Activated CD8-positive, alpha-beta T cell treated with anti-CD3 and anti-CD28 coated beads for 36 hours (primary cell): ENCODE results near the gene MCM3AP. TPM values are rescaled to one million over a fixed set of nuclear protein-coding genes. Genes with fewer than 3 reads are reported as not detected.

ENCODE experiments used
- ATAC-seq: fragments of 200-7000 bp; cut with Tn5 transposase; one replicate; pipeline ENCODE4 v1.10.0; 2021; ENCODE audit warnings: mild to moderate bottlenecking, moderate library complexity
- CTCF ChIA-PET: fragments of 350-600 bp; sonication (Branson Sonifier 250); formaldehyde crosslinking; loops from one replicate; lab custom pipeline; 2021; ENCODE audit warnings: antibody characterized with exemption; lab: Charles Lee
- POLR2A ChIA-PET: fragments of 350-600 bp; sonication (Branson Sonifier 250); formaldehyde crosslinking; loops from one replicate; lab custom pipeline; 2021; ENCODE audit warnings: antibody characterized with exemption; lab: Charles Lee
- DNase-seq: peaks from one replicate; pipeline ENCODE4 v3.0.0-alpha.2; 2020
- H3K27ac Mint-ChIP-seq: one replicate; pipeline ENCODE4 v1.8.0; 2021; ENCODE audit warnings: mild to moderate bottlenecking, mixed read lengths
- H3K27me3 Mint-ChIP-seq: one replicate; pipeline ENCODE4 v1.8.0; 2021; ENCODE audit warnings: mixed read lengths
- H3K36me3 Mint-ChIP-seq: one replicate; pipeline ENCODE4 v1.8.0; 2021; ENCODE audit warnings: low read depth, mixed read lengths
- H3K4me1 Mint-ChIP-seq: one replicate; pipeline ENCODE4 v1.8.0; 2021; ENCODE audit warnings: low read depth, mixed read lengths
- H3K4me3 Mint-ChIP-seq: one replicate; pipeline ENCODE4 v1.8.0; 2021; ENCODE audit warnings: mild to moderate bottlenecking, moderate library complexity, mixed read lengths
- H3K9me3 Mint-ChIP-seq: one replicate; pipeline ENCODE4 v1.8.0; 2021; ENCODE audit warnings: mixed read lengths
- intact Hi-C: fragments of 100-400 bp; cut with micrococcal nuclease; formaldehyde crosslinking; loops from one replicate; pipeline ENCODE4 v1.10.0; 2022
- total RNA-seq, 2 experiments: library from RNA; stranded (reverse); gene quantifications; one replicate each; pipeline ENCODE4 v1.2.3, GENCODE V29; 2021
- TF ChIP-seq, protein P1 (sequence below): fragments of 200-600 bp; IDR thresholded peaks from one replicate; pipeline ENCODE4 v1.8.0; 2022; ENCODE audit warnings: antibody characterized with exemption, mild to moderate bottlenecking

The MCM3AP gene
- total RNA-seq, 2 experiments from 2014 or later = 108 to 112 TPM

DNA sequence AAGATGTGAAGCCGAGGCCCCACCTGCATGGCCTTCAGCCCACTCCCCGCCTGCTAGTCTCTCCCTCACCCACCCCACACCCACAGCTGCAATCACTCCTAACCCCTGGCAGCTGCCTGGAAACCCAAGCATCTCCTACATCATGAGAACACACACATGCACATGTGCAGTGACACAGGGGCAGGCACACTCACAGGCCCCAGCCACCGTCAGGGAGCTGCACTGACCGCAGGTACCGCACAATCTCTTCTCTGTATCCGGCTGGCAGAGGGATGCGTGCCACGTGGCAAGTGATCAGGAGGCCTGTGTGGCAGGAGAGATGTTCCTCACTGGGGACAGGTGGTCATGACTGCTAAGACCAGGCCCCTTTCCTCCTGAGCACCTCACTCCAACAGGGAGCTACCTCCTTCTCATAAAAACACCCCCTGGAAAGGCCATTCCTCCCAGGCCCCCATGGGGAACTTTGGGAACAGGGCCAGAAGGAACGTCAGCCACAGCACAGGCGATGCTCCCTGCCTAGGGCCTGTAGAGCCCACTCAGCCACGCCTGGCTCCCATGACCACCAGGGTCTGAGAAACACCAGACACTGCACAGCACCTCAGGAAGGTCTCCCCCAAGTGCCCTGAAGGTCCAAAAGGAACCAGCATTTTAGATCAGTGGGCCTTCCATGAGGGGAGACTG, 62.8 kb downstream of the MCM3AP start:
- no peak overlapping the region for H3K27ac Mint-ChIP-seq
- intact Hi-C loops = no loop called here
- no peak for ATAC-seq
- H3K4me3 Mint-ChIP-seq = no peak overlapping the region
- H3K4me1 Mint-ChIP-seq = peaks cover 18% of the 10 kb centered on the region
- TF ChIP-seq, protein P1, sequence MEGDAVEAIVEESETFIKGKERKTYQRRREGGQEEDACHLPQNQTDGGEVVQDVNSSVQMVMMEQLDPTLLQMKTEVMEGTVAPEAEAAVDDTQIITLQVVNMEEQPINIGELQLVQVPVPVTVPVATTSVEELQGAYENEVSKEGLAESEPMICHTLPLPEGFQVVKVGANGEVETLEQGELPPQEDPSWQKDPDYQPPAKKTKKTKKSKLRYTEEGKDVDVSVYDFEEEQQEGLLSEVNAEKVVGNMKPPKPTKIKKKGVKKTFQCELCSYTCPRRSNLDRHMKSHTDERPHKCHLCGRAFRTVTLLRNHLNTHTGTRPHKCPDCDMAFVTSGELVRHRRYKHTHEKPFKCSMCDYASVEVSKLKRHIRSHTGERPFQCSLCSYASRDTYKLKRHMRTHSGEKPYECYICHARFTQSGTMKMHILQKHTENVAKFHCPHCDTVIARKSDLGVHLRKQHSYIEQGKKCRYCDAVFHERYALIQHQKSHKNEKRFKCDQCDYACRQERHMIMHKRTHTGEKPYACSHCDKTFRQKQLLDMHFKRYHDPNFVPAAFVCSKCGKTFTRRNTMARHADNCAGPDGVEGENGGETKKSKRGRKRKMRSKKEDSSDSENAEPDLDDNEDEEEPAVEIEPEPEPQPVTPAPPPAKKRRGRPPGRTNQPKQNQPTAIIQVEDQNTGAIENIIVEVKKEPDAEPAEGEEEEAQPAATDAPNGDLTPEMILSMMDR = no peak
- POLR2A ChIA-PET = no interaction called here
- DNase-seq = no peak
- no peaks in the 10 kb centered on the region for H3K9me3 Mint-ChIP-seq
- no peaks in the 10 kb centered on the region for H3K36me3 Mint-ChIP-seq
- CTCF ChIA-PET = no interaction called here
- no peaks in the 10 kb centered on the region for H3K27me3 Mint-ChIP-seq

DNA sequence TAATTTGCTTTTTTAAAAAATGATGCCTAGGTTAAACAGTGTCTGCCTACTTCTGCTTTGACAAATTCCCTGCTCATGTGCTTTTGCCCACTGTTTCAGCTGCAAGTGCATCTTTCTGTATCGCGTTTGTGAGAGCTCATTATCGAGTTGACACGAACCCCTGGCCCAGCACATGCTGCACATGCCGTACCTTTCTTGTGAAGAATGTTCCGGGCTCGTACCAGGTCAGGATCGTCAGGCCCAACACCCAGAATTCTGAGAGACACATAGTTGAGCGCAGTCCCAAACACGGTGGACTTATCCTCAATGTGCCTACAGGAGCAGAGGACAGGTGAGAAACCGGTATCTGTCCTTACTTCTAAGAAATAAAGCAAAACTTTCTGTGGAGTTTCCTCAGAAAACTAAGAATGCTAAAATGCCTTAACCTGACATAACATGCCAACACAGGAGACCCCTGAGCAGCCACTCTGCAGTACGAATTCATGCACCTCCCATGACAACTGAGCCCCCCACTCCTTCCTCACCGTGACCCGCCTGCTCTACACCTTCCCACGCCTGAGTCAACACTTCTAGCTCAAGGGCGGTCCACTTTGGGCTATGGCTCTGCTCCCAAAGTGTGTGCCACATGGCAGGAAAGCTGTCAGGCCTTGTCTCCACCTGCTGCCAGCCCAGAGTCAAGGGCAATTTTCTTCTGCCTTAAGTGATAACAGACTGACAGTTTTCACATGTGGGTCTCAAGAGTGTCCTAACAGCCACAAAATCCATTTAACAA, 63.6 kb downstream of the MCM3AP start:
- ATAC-seq (no peak), DNase-seq (no peak)
- intact Hi-C loops = no loop called here
- no peaks in the 10 kb centered on the region for H3K36me3 Mint-ChIP-seq
- TF ChIP-seq, protein P1 = no peak
- peaks cover 10% of the 10 kb centered on the region for H3K4me1 Mint-ChIP-seq
- POLR2A ChIA-PET = interaction anchor here (0.6 kb wide), 1 partner anchor 79 kb away, joined by 3 read pairs; no protein-coding TSS in a partner anchor
- H3K4me3 Mint-ChIP-seq = no peak overlapping the region
- CTCF ChIA-PET = no interaction called here
- H3K9me3 Mint-ChIP-seq = no peaks in the 10 kb centered on the region
- no peak overlapping the region for H3K27ac Mint-ChIP-seq
- H3K27me3 Mint-ChIP-seq = no peaks in the 10 kb centered on the region

DNA sequence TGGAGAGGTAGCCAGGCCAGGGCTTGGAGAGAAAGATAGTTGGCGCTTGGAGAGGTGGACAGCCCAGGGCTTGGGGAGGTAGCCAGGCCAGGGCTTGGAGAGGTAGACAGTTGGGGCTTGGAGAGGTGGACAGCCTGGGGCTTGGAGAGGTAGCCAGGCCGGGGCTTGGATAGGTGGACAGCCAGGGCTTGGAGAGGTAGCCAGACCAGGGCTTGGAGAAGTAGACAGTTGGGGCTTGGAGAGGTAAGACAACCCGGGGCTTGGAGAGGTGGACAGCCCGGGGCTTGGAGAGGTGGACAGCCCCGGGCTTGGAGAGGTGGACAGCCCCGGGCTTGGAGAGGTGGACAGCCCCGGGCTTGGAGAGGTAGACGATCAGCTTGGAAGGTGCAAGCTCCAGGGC, 64.6 kb downstream of the MCM3AP start:
- intact Hi-C loops = no loop called here
- Mint-ChIP-seq H3K36me3 (no peaks in the 10 kb centered on the region), H3K9me3 (no peaks in the 10 kb centered on the region), H3K4me3 (no peak overlapping the region), H3K27me3 (no peaks in the 10 kb centered on the region), H3K4me1 (peaks cover 3% of the 10 kb centered on the region), H3K27ac (no peak overlapping the region)
- ChIA-PET CTCF (no interaction called here), POLR2A (no interaction called here)
- DNase-seq (no peak), ATAC-seq (no peak)
- TF ChIP-seq, protein P1 = no peak

DNA sequence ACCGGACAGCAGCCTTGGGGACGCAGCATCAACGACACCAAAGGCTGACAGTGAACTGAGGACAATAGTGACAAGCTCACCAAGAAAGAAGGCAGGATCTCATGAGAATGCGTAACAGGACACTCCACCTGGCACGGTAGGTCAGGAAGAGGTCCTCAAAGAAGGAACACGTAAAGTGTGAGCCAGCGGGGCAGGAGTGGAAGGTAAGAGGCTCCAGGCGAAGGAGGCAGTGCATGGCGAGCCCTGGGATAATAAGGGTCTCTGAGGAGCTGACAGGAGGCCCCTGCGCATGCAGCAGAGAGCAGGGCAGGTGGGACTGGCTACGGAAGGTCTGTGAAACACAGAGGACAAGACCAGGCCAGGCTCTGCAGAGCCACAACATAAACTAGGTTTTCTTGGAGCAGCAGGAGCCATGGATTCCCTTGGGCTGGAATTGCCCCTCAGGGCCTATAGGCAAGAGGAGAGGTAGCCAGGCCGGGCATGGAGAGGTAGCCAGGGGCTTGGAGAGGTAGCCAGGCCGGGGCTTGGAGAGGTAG, 65.1 kb downstream of the MCM3AP start:
- no peak for DNase-seq
- H3K9me3 Mint-ChIP-seq = no peaks in the 10 kb centered on the region
- TF ChIP-seq, protein P1 = no peak
- H3K27me3 Mint-ChIP-seq = no peaks in the 10 kb centered on the region
- POLR2A ChIA-PET = interaction anchor here (1.5 kb wide), 1 partner anchor 9 kb away, joined by 3 read pairs; the partner anchor contains the start of gene LSS
- H3K4me1 Mint-ChIP-seq = no peaks in the 10 kb centered on the region
- CTCF ChIA-PET = no interaction called here
- intact Hi-C loops = no loop called here
- no peaks in the 10 kb centered on the region for H3K36me3 Mint-ChIP-seq
- ATAC-seq = no peak
- H3K27ac Mint-ChIP-seq = no peak overlapping the region
- no peak overlapping the region for H3K4me3 Mint-ChIP-seq
